Mesodermal cell (in vitro differentiated cells): Measurements from ENCODE around the gene CTDNEP1. TPM values are rescaled to one million over a fixed set of nuclear protein-coding genes. Genes with fewer than 3 reads are reported as not detected.
A peak's percentile ranks its signal among the peaks of the same experiment; 100 is the strongest.

Experiments
- H3K27ac ChIP-seq: 2 replicates; pipeline ENCODE4 v1.7.0; 2013; ENCODE audit warnings: mild to moderate bottlenecking, low read depth, low read length, moderate library complexity; ENCODE audit not compliant: severe bottlenecking
- H3K36me3 ChIP-seq: 2 replicates; pipeline ENCODE4 v1.7.1; 2013; ENCODE audit warnings: mild to moderate bottlenecking, low read length, moderate library complexity; ENCODE audit not compliant: control insufficient read depth, insufficient read depth
- H3K4me1 ChIP-seq: one replicate; pipeline ENCODE4 v1.7.1; 2013; ENCODE audit warnings: mild to moderate bottlenecking, low read length; ENCODE audit not compliant: insufficient read depth, control insufficient read depth, poor library complexity, severe bottlenecking
- H3K4me3 ChIP-seq: 2 replicates; pipeline ENCODE4 v1.7.0; 2013; ENCODE audit warnings: low read length, control low read depth, mild to moderate bottlenecking; ENCODE audit not compliant: insufficient read depth, poor library complexity, severe bottlenecking; ENCODE audit errors: extremely low read depth
- H3K9me3 ChIP-seq: 2 replicates; pipeline ENCODE4 v1.7.1; 2013; ENCODE audit warnings: mild to moderate bottlenecking, low read length, moderate library complexity; ENCODE audit not compliant: control insufficient read depth
- WGBS, 2 experiments: methylation state at CpG; one replicate each; pipeline ENCODE4 v1.1.5; 2013; ENCODE audit warnings: missing lambda C conversion rate in 2 of 2; ENCODE audit not compliant: insufficient coverage in 2 of 2; 5-methylcytosine and 5-hydroxymethylcytosine counted together
- polyA plus RNA-seq, 2 experiments: library from polyadenylated mRNA; stranded (reverse); fragments of 50-300 nt; gene quantifications; one replicate each; pipeline ENCODE4 v1.2.3, GENCODE V29; 2013

The CTDNEP1 gene
- 140 TPM for polyA plus RNA-seq (2013, experiment 1 of 2)
- 135 TPM for polyA plus RNA-seq (2013, experiment 2 of 2)

- Histone ChIP-seq H3K36me3 (peaks cover 44% of the 10 kb centered on the region), H3K9me3 (no peaks in the 10 kb centered on the region)
- 0% methylated on average over 16 to 26 of the region's 41 CpGs for WGBS, 2 experiments
Measured at GRCh38 chr17:7251661-7252175, at the start of gene CTDNEP1. Gene CTDNEP1 (minus strand): TSS chr17:7251734. CDS start chr17:7251296, 438 bp downstream.

GRCh38 chr17:7296189-7296861 lies 44.8 kb upstream of the CTDNEP1 start:
- Histone ChIP-seq H3K36me3 (no peaks in the 10 kb centered on the region), H3K9me3 (no peaks in the 10 kb centered on the region), H3K4me3 (no peak overlapping the region), H3K27ac (no peak overlapping the region), H3K4me1 (no peaks in the 10 kb centered on the region)
- WGBS, 2 experiments = 8 to 10% methylated on average over 42 of the region's 51 CpGs

More at GRCh38 chr17:7251661-7252175, at the start of gene CTDNEP1:
- H3K4me1 ChIP-seq = peaks cover 18% of the 10 kb centered on the region
- H3K27ac ChIP-seq = peak within 1 kb of the TSS; percentile 99
- H3K4me3 ChIP-seq = peak within 1 kb of the TSS; percentile 86

- WGBS, 2 experiments = 66 to 84% methylated on average over 36 to 38 of the region's 42 CpGs
- H3K36me3 ChIP-seq = no peaks in the 10 kb centered on the region
Measured at GRCh38 chr17:7295230-7296180, 44.0 kb upstream of the CTDNEP1 start.

GRCh38 chr17:7294614-7295153 lies 43.1 kb upstream of the CTDNEP1 start, which contains the start of gene YBX2:
Gene YBX2 (minus strand): TSS chr17:7294639. CDS start chr17:7294500, 139 bp downstream.
- Histone ChIP-seq H3K9me3 (no peaks in the 10 kb centered on the region), H3K4me3 (peak within 1 kb of the TSS; percentile 33), H3K27ac (no peak within 1 kb of the TSS), H3K4me1 (no peaks in the 10 kb centered on the region), H3K36me3 (no peaks in the 10 kb centered on the region)
- WGBS, 2 experiments = 3 to 7% methylated on average over 17 to 29 of the region's 57 CpGs

More at GRCh38 chr17:7295230-7296180, 44.0 kb upstream of the CTDNEP1 start:
- no peak overlapping the region for H3K27ac ChIP-seq
- H3K4me3 ChIP-seq = no peak overlapping the region
- no peaks in the 10 kb centered on the region for H3K9me3 ChIP-seq
- H3K4me1 ChIP-seq = no peaks in the 10 kb centered on the region

GRCh38 chr17:7293816-7294613 lies 42.5 kb upstream of the CTDNEP1 start:
- Histone ChIP-seq H3K36me3 (no peaks in the 10 kb centered on the region), H3K4me3 (peak overlapping the region; percentile 33), H3K9me3 (no peaks in the 10 kb centered on the region), H3K27ac (no peak overlapping the region), H3K4me1 (no peaks in the 10 kb centered on the region)
- WGBS, 2 experiments = 3 to 4% methylated on average over 41 to 61 of the region's 75 CpGs

GRCh38 chr17:7293159-7293558 lies 41.6 kb upstream of the CTDNEP1 start:
- Histone ChIP-seq H3K4me3 (no peak overlapping the region), H3K4me1 (no peaks in the 10 kb centered on the region), H3K36me3 (no peaks in the 10 kb centered on the region), H3K9me3 (no peaks in the 10 kb centered on the region), H3K27ac (no peak overlapping the region)
- 96% methylated on average over 6 to 8 of the region's 11 CpGs for WGBS, 2 experiments

GRCh38 chr17:7292729-7293128 lies 41.2 kb upstream of the CTDNEP1 start:
- H3K4me1 ChIP-seq = no peaks in the 10 kb centered on the region
- 50 to 66% methylated on average over 2 to 3 of the region's 6 CpGs for WGBS, 2 experiments

GRCh38 chr17:7292194-7292593 lies 40.7 kb upstream of the CTDNEP1 start:
- Histone ChIP-seq H3K27ac (no peak overlapping the region), H3K9me3 (no peaks in the 10 kb centered on the region), H3K4me3 (no peak overlapping the region), H3K4me1 (no peaks in the 10 kb centered on the region), H3K36me3 (no peaks in the 10 kb centered on the region)
- WGBS, 2 experiments = 100% methylated on average over 1 of the region's 2 CpGs; no CpG with 5 or more reads in 1 of the 2 experiments

More at GRCh38 chr17:7292729-7293128, 41.2 kb upstream of the CTDNEP1 start:
- H3K36me3 ChIP-seq = no peaks in the 10 kb centered on the region
- H3K9me3 ChIP-seq = no peaks in the 10 kb centered on the region
- no peak overlapping the region for H3K4me3 ChIP-seq
- H3K27ac ChIP-seq = no peak overlapping the region

- WGBS, 2 experiments = 92 to 93% methylated on average over 9 to 11 of the region's 11 CpGs
- Histone ChIP-seq H3K27ac (no peak overlapping the region), H3K4me3 (no peak overlapping the region), H3K9me3 (no peaks in the 10 kb centered on the region), H3K36me3 (no peaks in the 10 kb centered on the region), H3K4me1 (no peaks in the 10 kb centered on the region)
Measured at GRCh38 chr17:7290685-7291084, 39.2 kb upstream of the CTDNEP1 start.

GRCh38 chr17:7290166-7290565 lies 38.6 kb upstream of the CTDNEP1 start:
- H3K36me3 ChIP-seq = no peaks in the 10 kb centered on the region
- H3K4me1 ChIP-seq = no peaks in the 10 kb centered on the region
- 93 to 98% methylated on average over 9 to 18 of the region's 19 CpGs for WGBS, 2 experiments
- H3K9me3 ChIP-seq = no peaks in the 10 kb centered on the region
- no peak overlapping the region for H3K27ac ChIP-seq
- no peak overlapping the region for H3K4me3 ChIP-seq
